CD14-positive monocyte (primary cell): ENCODE results near the gene UBP1. TPM values are rescaled to one million over a fixed set of nuclear protein-coding genes. Genes with fewer than 3 reads are reported as not detected.

Source experiments
- DNase-seq, 3 donors: peaks; one replicate each; pipeline ENCODE4 v3.0.0-alpha.2; 2011 to 2022
- H2AFZ ChIP-seq: 2 replicates; pipeline ENCODE4 v1.6.0; 2012; ENCODE audit warnings: mild to moderate bottlenecking, low read depth, low read length, inconsistent platforms; ENCODE audit not compliant: insufficient read depth, poor library complexity, severe bottlenecking
- H3K27ac ChIP-seq, 2 donors: 1 replicate in 1 of 2; 2 replicates in 1 of 2; pipeline ENCODE4 v1.5.1; 2012 to 2013; ENCODE audit warnings: low read length in 2 of 2, control low read depth in 1 of 2, inconsistent platforms in 1 of 2, low read depth in 1 of 2, mild to moderate bottlenecking in 1 of 2
- H3K27me3 ChIP-seq, 2 donors: one replicate each; pipeline versions ENCODE4 v1.6.0 to v1.6.1; 2011 to 2013; ENCODE audit warnings: low read length in 2 of 2; ENCODE audit not compliant: control insufficient read depth in 2 of 2, insufficient read depth in 2 of 2
- H3K36me3 ChIP-seq, 2 donors: replicated peaks in 1 of 2; 1 replicate in 1 of 2; 2 replicates in 1 of 2; pipeline versions ENCODE4 v1.5.1 to v1.6.1; 2012 to 2013; ENCODE audit warnings: low read length in 2 of 2, control low read depth in 1 of 2, inconsistent platforms in 1 of 2, mild to moderate bottlenecking in 1 of 2; ENCODE audit not compliant: insufficient read depth in 2 of 2, control insufficient read depth in 1 of 2
- H3K4me1 ChIP-seq, 2 donors: 1 replicate in 1 of 2; 2 replicates in 1 of 2; pipeline versions ENCODE4 v1.5.1 to v1.6.1; 2012 to 2013; ENCODE audit warnings: low read length in 2 of 2, control low read depth in 1 of 2, inconsistent platforms in 1 of 2, mild to moderate bottlenecking in 1 of 2, moderate library complexity in 1 of 2; ENCODE audit not compliant: insufficient read depth in 2 of 2, control insufficient read depth in 1 of 2
- H3K4me2 ChIP-seq: replicated peaks from 2 replicates; pipeline ENCODE3; 2012; ENCODE audit warnings: low read length, moderate library complexity, mild to moderate bottlenecking; ENCODE audit not compliant: poor library complexity, severe bottlenecking; ENCODE audit errors: extremely low read depth
- H3K4me3 ChIP-seq, 3 experiments: fragments of 200-600 bp in 1 of 3; sonication (generic) in 1 of 3; replicated peaks in 1 of 3; 1 replicate in 2 of 3; 2 replicates in 1 of 3; pipeline ENCODE4 v1.5.1; 2011 to 2013; ENCODE audit warnings: low read length in 3 of 3, mild to moderate bottlenecking in 3 of 3, control low read depth in 2 of 3, low read depth in 2 of 3, inconsistent platforms in 1 of 3, moderate library complexity in 1 of 3
- H3K79me2 ChIP-seq: 2 replicates; pipeline ENCODE4 v1.6.0; 2012; ENCODE audit warnings: mild to moderate bottlenecking, control low read depth, inconsistent platforms, low read length, moderate library complexity; ENCODE audit not compliant: insufficient read depth
- H3K9ac ChIP-seq: 2 replicates; pipeline ENCODE4 v1.6.0; 2017; ENCODE audit warnings: low read length, mild to moderate bottlenecking; ENCODE audit not compliant: insufficient read depth, poor library complexity, severe bottlenecking
- H3K9me3 ChIP-seq, 2 donors: replicated peaks in 1 of 2; 1 replicate in 1 of 2; 2 replicates in 1 of 2; pipeline versions ENCODE4 v1.5.1 to v1.6.1; 2012 to 2013; ENCODE audit warnings: low read length in 2 of 2, control low read depth in 1 of 2; ENCODE audit not compliant: control insufficient read depth in 1 of 2, insufficient read depth in 1 of 2
- H4K20me1 ChIP-seq: 2 replicates; pipeline ENCODE4 v1.6.0; 2012; ENCODE audit warnings: mild to moderate bottlenecking, low read length, control low read depth, moderate library complexity; ENCODE audit not compliant: insufficient read depth
- H3K27ac Mint-ChIP-seq, 7 donors: one replicate each; pipeline ENCODE4 v1.8.0; 2020; ENCODE audit warnings: mild to moderate bottlenecking in 7 of 7, mixed read lengths in 7 of 7, moderate library complexity in 6 of 7, inconsistent platforms in 2 of 7
- H3K27me3 Mint-ChIP-seq, 3 donors: one replicate each; pipeline ENCODE4 v1.8.0; 2021 to 2022; ENCODE audit warnings: low read depth in 3 of 3, mild to moderate bottlenecking in 3 of 3, mixed read lengths in 3 of 3, moderate library complexity in 3 of 3, inconsistent platforms in 1 of 3
- H3K36me3 Mint-ChIP-seq, 2 donors: one replicate each; pipeline ENCODE4 v1.8.0; 2020; ENCODE audit warnings: mixed read lengths in 2 of 2, inconsistent platforms in 1 of 2, mild to moderate bottlenecking in 1 of 2
- H3K4me1 Mint-ChIP-seq: one replicate; pipeline ENCODE4 v1.8.0; 2020; ENCODE audit warnings: mild to moderate bottlenecking, mixed read lengths
- H3K4me3 Mint-ChIP-seq, 2 donors: one replicate each; pipeline ENCODE4 v1.8.0; 2020; ENCODE audit warnings: mild to moderate bottlenecking in 2 of 2, mixed read lengths in 2 of 2, moderate library complexity in 1 of 2
- H3K9me3 Mint-ChIP-seq, 7 donors: one replicate each; pipeline ENCODE4 v1.8.0; 2020 to 2022; ENCODE audit warnings: mixed read lengths in 7 of 7, mild to moderate bottlenecking in 6 of 7, moderate library complexity in 6 of 7, inconsistent platforms in 2 of 7
- CTCF ChIP-seq: fragments of 200-600 bp; IDR thresholded peaks from one replicate; pipeline ENCODE4 v1.8.0; 2022; ENCODE audit warnings: antibody characterized with exemption, mild to moderate bottlenecking
- WGBS: methylation state at CpG from one replicate; pipeline ENCODE4 v1.1.5; 2013; ENCODE audit warnings: missing lambda C conversion rate; ENCODE audit not compliant: insufficient coverage; 5-methylcytosine and 5-hydroxymethylcytosine counted together
- intact Hi-C, 2 donors: fragments of 100-400 bp; cut with micrococcal nuclease; formaldehyde crosslinking; loops; one replicate each; pipeline versions ENCODE4 v1.15.0 to v1.15.1; 2023
- polyA plus RNA-seq, 3 donors: library from polyadenylated mRNA; depleted of rRNA in 1 of 3; unstranded in 2 of 3; stranded (reverse) in 1 of 3; fragments of 300-500 nt in 2 of 3; fragments of >200 nt in 1 of 3; fragmentation: Illumina TruSeq in 2 of 3; gene quantifications; 1 replicate in 2 of 3; 2 replicates in 1 of 3; pipeline ENCODE4 v1.2.3, GENCODE V29; 2012 to 2021

The UBP1 gene
- polyA plus RNA-seq, 3 donors = 7.8 to 72.4 (median 8.8) TPM

GRCh38 chr3:33474896-33475295 is 34.7 kb upstream of the UBP1 start:
- intact Hi-C loops = no loop called here
- peaks cover 1 to 16% (median 6%) of the 10 kb centered on the region in 7 donors for H3K9me3 Mint-ChIP-seq
- WGBS = no CpG with 5 or more reads among the region's 2 CpGs

GRCh38 chr3:33473813-33474212 is 33.6 kb upstream of the UBP1 start:
- Mint-ChIP-seq H3K4me3 (no peak overlapping the region), H3K36me3 (no peaks in the 10 kb centered on the region), H3K4me1 (no peaks in the 10 kb centered on the region), H3K9me3 (peaks cover 0 to 13% (median 3%) of the 10 kb centered on the region in 7 donors), H3K27ac (no peak overlapping the region), H3K27me3 (no peaks in the 10 kb centered on the region)
- intact Hi-C loops = no loop called here
- Histone ChIP-seq H3K9me3 (no peaks in the 10 kb centered on the region), H3K9ac (no peak overlapping the region), H3K4me3 (no peak overlapping the region), H4K20me1 (no peaks in the 10 kb centered on the region), H3K4me2 (no peak overlapping the region), H3K36me3 (no peaks in the 10 kb centered on the region), H3K27me3 (no peaks in the 10 kb centered on the region), H2AFZ (no peak overlapping the region), H3K79me2 (no peaks in the 10 kb centered on the region), H3K27ac (no peak overlapping the region), H3K4me1 (no peaks in the 10 kb centered on the region)
- TF ChIP-seq CTCF = no peak
- DNase-seq = no peak
- 100% methylated on average over 1 of the region's 2 CpGs for WGBS

More at GRCh38 chr3:33474896-33475295, 34.7 kb upstream of the UBP1 start:
- no peaks in the 10 kb centered on the region for H3K4me1 ChIP-seq
- H3K27ac ChIP-seq = no peak overlapping the region
- H4K20me1 ChIP-seq = no peaks in the 10 kb centered on the region
- Mint-ChIP-seq H3K4me1 (no peaks in the 10 kb centered on the region), H3K27me3 (no peaks in the 10 kb centered on the region), H3K27ac (no peak overlapping the region), H3K36me3 (no peaks in the 10 kb centered on the region), H3K4me3 (no peak overlapping the region)
- no peak for TF ChIP-seq CTCF
- H3K9ac ChIP-seq = no peak overlapping the region
- no peaks in the 10 kb centered on the region for H3K36me3 ChIP-seq
- H2AFZ ChIP-seq = no peak overlapping the region
- peaks cover 0 to 1% of the 10 kb centered on the region in 2 donors for H3K9me3 ChIP-seq
- no peaks in the 10 kb centered on the region for H3K79me2 ChIP-seq
- H3K27me3 ChIP-seq = no peaks in the 10 kb centered on the region
- DNase-seq = no peak
- H3K4me2 ChIP-seq = no peak overlapping the region
- no peak overlapping the region for H3K4me3 ChIP-seq
